Pons (tissue), 1 donor: ENCODE measurements around the gene VARS1.

ENCODE experiments used
- DNase-seq: peaks from one replicate; pipeline ENCODE4 v3.0.0-alpha.2; 2016; ENCODE audit warnings: low spot score

VARS1 gene

GRCh38 chr6:31771992-31772358 is 23.6 kb downstream of the VARS1 start:
- no peak for DNase-seq

GRCh38 chr6:31770860-31771259 is 24.7 kb downstream of the VARS1 start:
- DNase-seq = no peak

DNA sequence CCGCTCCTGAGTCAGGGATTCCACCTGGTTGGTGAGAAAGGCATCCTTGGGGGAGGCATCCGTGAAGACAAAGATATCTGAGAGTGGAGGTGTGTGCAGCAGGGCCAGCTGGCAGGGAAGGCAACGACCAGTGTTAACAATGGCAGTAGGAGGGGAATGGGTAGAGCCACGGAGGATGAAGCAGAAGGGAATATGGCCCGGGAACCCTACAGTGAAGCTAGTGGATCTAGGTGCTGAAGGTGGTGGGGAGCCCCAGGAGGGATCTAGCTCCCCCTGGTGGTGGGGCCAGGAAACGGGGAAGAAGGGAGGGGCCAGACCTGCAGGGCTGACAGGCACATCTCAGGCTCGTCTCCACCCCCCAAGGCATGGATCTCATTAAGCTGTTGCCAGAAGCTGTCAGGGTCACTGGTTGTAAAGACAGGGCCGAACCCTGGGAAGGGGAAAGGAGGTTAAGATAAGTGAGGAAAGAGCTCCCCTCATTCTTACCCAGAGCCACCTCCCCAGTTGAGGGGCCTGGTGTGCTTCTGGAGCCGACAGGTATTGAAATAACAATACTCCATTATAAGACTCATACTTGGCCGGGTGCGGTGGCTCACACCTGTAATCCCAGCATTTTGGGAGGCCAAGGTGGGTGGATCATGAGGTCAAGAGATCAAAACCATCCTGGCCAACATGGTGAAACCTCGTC is 25.7 kb downstream of the VARS1 start:
- DNase-seq = no peak

GRCh38 chr6:31768363-31769257 is 26.9 kb downstream of the VARS1 start:
- DNase-seq = peak; percentile 65

DNA sequence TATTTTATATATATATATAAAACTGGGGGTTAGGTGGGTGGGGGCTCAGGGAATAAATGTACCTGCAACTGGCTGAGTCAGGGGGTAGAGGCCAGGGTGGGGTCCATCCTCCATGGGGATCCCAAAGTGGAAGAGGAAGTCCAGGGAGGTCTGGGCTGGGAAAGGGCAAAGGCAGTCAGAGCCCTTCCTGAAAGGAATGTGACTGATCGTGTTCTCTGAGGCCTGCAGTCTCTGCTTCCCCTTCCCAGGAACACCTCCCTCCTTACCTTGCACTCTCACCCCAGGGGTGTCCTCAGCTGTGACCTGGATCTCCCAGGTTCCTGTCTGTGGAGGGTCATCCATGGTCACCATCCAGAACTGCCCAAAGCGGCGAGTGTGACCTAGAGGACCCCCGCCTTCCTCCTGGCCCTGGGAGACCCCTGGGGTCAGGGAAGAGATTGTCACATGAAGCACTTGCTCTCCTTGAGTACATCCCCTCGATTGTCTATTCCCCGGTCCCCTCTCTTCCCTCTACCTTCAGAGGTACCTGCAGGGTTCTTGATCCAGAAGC is 28.4 kb downstream of the VARS1 start:
- DNase-seq = no peak

GRCh38 chr6:31765910-31766794 is 29.4 kb downstream of the VARS1 start:
- no peak for DNase-seq

DNA sequence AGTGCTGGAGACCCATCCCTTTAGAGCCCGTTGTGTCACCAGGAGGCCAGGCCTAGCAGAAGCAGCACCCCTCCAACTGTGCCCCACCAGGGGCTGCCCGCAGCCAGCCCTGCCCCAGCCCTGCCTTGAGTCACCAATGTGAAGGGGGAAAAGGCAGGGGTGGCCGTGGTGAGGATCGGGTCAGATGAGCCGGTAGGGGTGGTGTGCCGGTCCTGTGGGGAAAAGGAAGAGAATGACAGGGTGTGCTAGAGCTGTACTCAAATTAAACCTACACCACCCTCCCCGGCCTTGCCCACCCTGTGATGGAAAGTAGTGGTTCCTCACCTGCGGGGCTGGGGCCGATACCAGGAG is 30.0 kb downstream of the VARS1 start:
- no peak for DNase-seq

GRCh38 chr6:31764198-31764597 is 31.4 kb downstream of the VARS1 start:
- DNase-seq = no peak

- peak; percentile 16 for DNase-seq
Observed at GRCh38 chr6:31763619-31763940, 32.0 kb downstream of the VARS1 start.

DNA sequence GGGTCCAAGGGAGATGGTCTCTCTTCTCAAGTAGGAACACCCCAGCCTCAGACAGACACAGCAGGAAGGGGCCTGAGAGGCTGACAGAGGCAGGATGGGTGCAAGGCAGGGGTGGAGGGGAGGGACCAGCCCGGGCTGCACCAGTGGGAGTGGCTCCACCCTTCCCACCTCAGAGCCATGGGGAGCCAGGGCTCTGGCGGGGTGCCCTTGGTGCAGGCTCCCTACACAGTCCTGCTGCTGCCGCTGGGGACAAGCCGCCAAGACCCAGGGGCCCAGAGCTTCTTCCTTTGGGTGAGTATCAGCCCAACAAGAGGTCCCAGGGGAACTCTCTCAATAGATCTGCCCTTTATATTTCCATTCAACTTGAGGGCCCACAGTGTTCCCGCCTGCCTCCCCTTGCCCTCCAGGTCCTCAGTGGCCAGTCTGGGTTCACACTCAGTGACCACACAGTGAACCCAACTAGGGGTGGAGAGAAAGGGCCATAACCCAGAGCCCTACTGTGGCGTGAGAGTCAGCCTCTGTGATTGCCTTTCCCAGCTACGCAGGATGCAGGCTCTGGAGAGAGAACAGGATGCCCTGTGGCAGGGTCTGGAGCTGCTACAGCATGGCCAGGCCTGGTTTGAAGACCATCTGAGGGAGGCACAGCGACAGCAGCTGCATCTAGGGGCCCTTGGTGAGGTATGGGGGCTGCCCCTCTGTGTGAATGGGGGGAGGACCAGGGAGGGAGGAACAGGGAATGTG is 32.5 kb downstream of the VARS1 start:
- no peak for DNase-seq

DNA sequence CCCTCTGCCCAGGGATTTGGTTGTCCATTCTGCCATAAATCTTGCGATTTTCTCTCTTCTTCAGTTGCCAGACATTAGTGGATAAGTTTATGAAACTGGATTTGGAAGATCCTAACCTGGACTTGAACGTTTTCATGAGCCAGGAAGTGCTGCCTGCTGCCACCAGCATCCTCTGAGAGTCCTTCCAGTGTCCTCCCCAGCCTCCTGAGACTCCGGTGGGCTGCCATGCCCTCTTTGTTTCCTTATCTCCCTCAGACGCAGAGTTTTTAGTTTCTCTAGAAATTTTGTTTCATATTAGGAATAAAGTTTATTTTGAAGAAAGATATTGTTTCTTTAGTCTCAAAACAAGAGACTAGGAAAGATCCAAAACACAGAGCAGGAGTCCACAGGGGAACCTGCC is 33.2 kb downstream of the VARS1 start, which contains the start of gene SAPCD1:
Gene SAPCD1, plus strand, starts transcription at position 301 of the 400 bp plus-strand sequence. CDS start 399 bp downstream, outside the sequence.
- no peak for DNase-seq

- DNase-seq = no peak
Observed at GRCh38 chr6:31761343-31761742, 34.2 kb downstream of the VARS1 start.

DNA sequence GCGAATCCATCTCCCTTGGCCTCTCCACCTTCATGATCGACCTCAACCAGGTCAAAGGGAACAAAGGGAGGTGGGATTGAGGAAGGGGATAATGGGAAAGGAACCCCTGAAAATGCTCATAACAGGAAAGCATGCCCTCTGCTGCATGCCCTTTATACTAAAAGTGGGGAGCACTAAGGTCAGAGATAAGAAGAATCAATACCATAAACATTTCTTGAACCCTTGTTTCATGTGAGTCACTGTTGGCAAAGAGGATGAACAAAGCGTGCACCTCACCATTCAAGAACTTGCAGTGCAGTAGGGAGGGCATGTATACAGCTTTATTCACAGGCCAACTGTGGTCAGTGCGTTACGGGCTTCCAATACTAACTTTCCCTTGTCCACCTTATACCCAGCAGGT is 34.8 kb downstream of the VARS1 start:
- DNase-seq = no peak

- DNase-seq = no peak
Observed at GRCh38 chr6:31758281-31758680, 37.3 kb downstream of the VARS1 start.

GRCh38 chr6:31752739-31753319 is 42.7 kb downstream of the VARS1 start:
- DNase-seq = no peak

GRCh38 chr6:31750411-31751022 is 45.0 kb downstream of the VARS1 start:
- no peak for DNase-seq

GRCh38 chr6:31749301-31750036 is 46.1 kb downstream of the VARS1 start:
- DNase-seq = no peak
